Neuronal stem cell (in vitro differentiated cells): Measurements from ENCODE around the gene DGKD.
A peak's percentile ranks its signal among the peaks of the same experiment; 100 is the strongest.

Source experiments
- DNase-seq: peaks from one replicate; pipeline ENCODE4 v3.0.0-alpha.2; 2013; ENCODE audit warnings: low spot score
- H2AFZ ChIP-seq: one replicate; pipeline ENCODE4 v1.6.1; 2013; ENCODE audit warnings: mild to moderate bottlenecking, low read length, inconsistent platforms
- H2AK5ac ChIP-seq: 2 replicates; pipeline ENCODE4 v1.6.1; 2013; ENCODE audit warnings: low read depth, mild to moderate bottlenecking, inconsistent platforms, low read length, moderate library complexity, mixed read lengths
- H2BK120ac ChIP-seq: 2 replicates; pipeline ENCODE4 v1.6.1; 2013; ENCODE audit warnings: low read depth, mild to moderate bottlenecking, inconsistent platforms, low read length, moderate library complexity, mixed read lengths
- H2BK12ac ChIP-seq: one replicate; pipeline ENCODE4 v1.6.1; 2013; ENCODE audit warnings: low read length, inconsistent platforms
- H2BK15ac ChIP-seq: 2 replicates; pipeline ENCODE4 v1.6.1; 2013; ENCODE audit warnings: mild to moderate bottlenecking, low read length, inconsistent platforms, mixed read lengths
- H2BK5ac ChIP-seq: one replicate; pipeline ENCODE4 v1.6.1; 2013; ENCODE audit warnings: inconsistent platforms, mild to moderate bottlenecking, low read length, moderate library complexity
- H3K14ac ChIP-seq: one replicate; pipeline ENCODE4 v1.6.1; 2013; ENCODE audit warnings: low read length, inconsistent platforms
- H3K18ac ChIP-seq: 2 replicates; pipeline ENCODE4 v1.6.1; 2013; ENCODE audit warnings: low read length, inconsistent platforms
- H3K23ac ChIP-seq: 2 replicates; pipeline ENCODE4 v1.6.1; 2013; ENCODE audit warnings: low read depth, mild to moderate bottlenecking, mixed read lengths, low read length, inconsistent platforms; ENCODE audit not compliant: poor library complexity
- H3K27ac ChIP-seq: replicated peaks from 3 replicates; pipeline ENCODE4 v1.5.1; 2013; ENCODE audit warnings: low read length, inconsistent platforms
- H3K27me3 ChIP-seq, 3 experiments: 2 replicates each; pipeline ENCODE4 v1.6.1; 2013; ENCODE audit warnings: low read length in 3 of 3, mild to moderate bottlenecking in 2 of 3, inconsistent platforms in 1 of 3, low read depth in 1 of 3, mixed read lengths in 1 of 3, moderate library complexity in 1 of 3; ENCODE audit not compliant: control insufficient read depth in 3 of 3, insufficient read depth in 3 of 3
- H3K36me3 ChIP-seq, 2 donors: replicated peaks in 1 of 2; 2 replicates each; pipeline ENCODE4 v1.6.1; 2013; ENCODE audit warnings: low read length in 2 of 2; ENCODE audit not compliant: control insufficient read depth in 2 of 2, insufficient read depth in 2 of 2
- H3K4ac ChIP-seq: 2 replicates; pipeline ENCODE4 v1.6.1; 2013; ENCODE audit warnings: inconsistent platforms, mild to moderate bottlenecking, low read length, moderate library complexity
- H3K4me1 ChIP-seq, 2 donors: 1 replicate in 1 of 2; 2 replicates in 1 of 2; pipeline ENCODE4 v1.6.1; 2013; ENCODE audit warnings: low read length in 2 of 2, low read depth in 1 of 2; ENCODE audit not compliant: control insufficient read depth in 2 of 2, insufficient read depth in 1 of 2
- H3K4me2 ChIP-seq: one replicate; pipeline ENCODE4 v1.6.1; 2013; ENCODE audit warnings: mild to moderate bottlenecking, low read length, inconsistent platforms; ENCODE audit not compliant: insufficient read depth, poor library complexity, severe bottlenecking
- H3K4me3 ChIP-seq, 2 donors: 2 replicates each; pipeline ENCODE4 v1.5.1; 2013; ENCODE audit warnings: low read length in 2 of 2, mild to moderate bottlenecking in 2 of 2, inconsistent platforms in 1 of 2, moderate library complexity in 1 of 2
- H3K79me1 ChIP-seq: one replicate; pipeline ENCODE4 v1.6.1; 2013; ENCODE audit warnings: low read depth, mild to moderate bottlenecking, inconsistent platforms, low read length, moderate library complexity
- H3K9ac ChIP-seq: one replicate; pipeline ENCODE4 v1.6.1; 2013; ENCODE audit warnings: mild to moderate bottlenecking, low read depth, low read length, inconsistent platforms; ENCODE audit not compliant: poor library complexity
- H3K9me3 ChIP-seq, 2 donors: replicated peaks in 1 of 2; 2 replicates each; pipeline versions ENCODE3 to v1.6.1; 2013; ENCODE audit warnings: low read length in 2 of 2, mild to moderate bottlenecking in 2 of 2, inconsistent platforms in 1 of 2, low read depth in 1 of 2, mixed read lengths in 1 of 2, moderate library complexity in 1 of 2; ENCODE audit not compliant: control insufficient read depth in 2 of 2, insufficient read depth in 1 of 2
- H4K8ac ChIP-seq: one replicate; pipeline ENCODE4 v1.6.1; 2013; ENCODE audit warnings: low read depth, mild to moderate bottlenecking, inconsistent platforms, low read length, moderate library complexity
- H4K91ac ChIP-seq: one replicate; pipeline ENCODE4 v1.6.1; 2013; ENCODE audit warnings: low read length, low read depth, mild to moderate bottlenecking, inconsistent platforms; ENCODE audit not compliant: poor library complexity
- WGBS, 2 donors: extraction: QIAGEN DNeasy Blood & Tissue Kit; methylation state at CpG; one replicate each; pipeline ENCODE4 v1.1.7; 2013; ENCODE audit warnings: missing lambda C conversion rate in 2 of 2, mixed read lengths in 1 of 2; ENCODE audit not compliant: insufficient read length in 2 of 2, insufficient replicate concordance in 1 of 2; ENCODE audit errors: extremely low coverage in 2 of 2; 5-methylcytosine and 5-hydroxymethylcytosine counted together

DGKD gene

GRCh38 chr2:233362742-233363141 lies 8.4 kb downstream of the DGKD start:
- Histone ChIP-seq H2BK12ac (no peak overlapping the region), H3K79me1 (no peaks in the 10 kb centered on the region), H2AFZ (no peak overlapping the region), H3K4me1 (no peaks in the 10 kb centered on the region), H4K91ac (no peak overlapping the region), H3K27me3 (no peaks in the 10 kb centered on the region), H4K8ac (no peak overlapping the region), H3K4me2 (no peak overlapping the region), H3K23ac (no peak overlapping the region), H3K18ac (no peak overlapping the region), H2BK15ac (no peak overlapping the region), H3K9ac (no peak overlapping the region), H2AK5ac (no peak overlapping the region), H2BK5ac (no peak overlapping the region), H3K14ac (no peak overlapping the region), H2BK120ac (no peak overlapping the region), H3K27ac (no peak overlapping the region), H3K4me3 (no peak overlapping the region), H3K9me3 (peaks cover 0 to 18% of the 10 kb centered on the region in 2 donors), H3K4ac (no peak overlapping the region), H3K36me3 (peaks cover 0 to 11% of the 10 kb centered on the region in 2 donors)
- no peak for DNase-seq
- WGBS, 2 donors: no CpG with 5 or more reads among the region's 2 CpGs

GRCh38 chr2:233363744-233364235 lies 9.5 kb downstream of the DGKD start:
- Histone ChIP-seq H2AK5ac (no peak overlapping the region), H4K91ac (no peak overlapping the region), H4K8ac (no peak overlapping the region), H2BK5ac (no peak overlapping the region), H3K14ac (no peak overlapping the region), H3K9ac (no peak overlapping the region), H3K36me3 (peaks cover 0 to 7% of the 10 kb centered on the region in 2 donors), H2BK15ac (no peak overlapping the region), H3K27ac (no peak overlapping the region), H2BK120ac (no peak overlapping the region), H3K9me3 (peaks cover 0 to 18% of the 10 kb centered on the region in 2 donors), H3K18ac (no peak overlapping the region), H3K27me3 (no peaks in the 10 kb centered on the region), H3K4me1 (no peaks in the 10 kb centered on the region), H3K79me1 (no peaks in the 10 kb centered on the region), H3K4ac (no peak overlapping the region), H2AFZ (no peak overlapping the region), H3K4me2 (no peak overlapping the region), H3K4me3 (no peak overlapping the region), H2BK12ac (no peak overlapping the region), H3K23ac (no peak overlapping the region)
- no CpG with 5 or more reads among the region's 6 CpGs for WGBS, 2 donors
- DNase-seq: no peak

DNA sequence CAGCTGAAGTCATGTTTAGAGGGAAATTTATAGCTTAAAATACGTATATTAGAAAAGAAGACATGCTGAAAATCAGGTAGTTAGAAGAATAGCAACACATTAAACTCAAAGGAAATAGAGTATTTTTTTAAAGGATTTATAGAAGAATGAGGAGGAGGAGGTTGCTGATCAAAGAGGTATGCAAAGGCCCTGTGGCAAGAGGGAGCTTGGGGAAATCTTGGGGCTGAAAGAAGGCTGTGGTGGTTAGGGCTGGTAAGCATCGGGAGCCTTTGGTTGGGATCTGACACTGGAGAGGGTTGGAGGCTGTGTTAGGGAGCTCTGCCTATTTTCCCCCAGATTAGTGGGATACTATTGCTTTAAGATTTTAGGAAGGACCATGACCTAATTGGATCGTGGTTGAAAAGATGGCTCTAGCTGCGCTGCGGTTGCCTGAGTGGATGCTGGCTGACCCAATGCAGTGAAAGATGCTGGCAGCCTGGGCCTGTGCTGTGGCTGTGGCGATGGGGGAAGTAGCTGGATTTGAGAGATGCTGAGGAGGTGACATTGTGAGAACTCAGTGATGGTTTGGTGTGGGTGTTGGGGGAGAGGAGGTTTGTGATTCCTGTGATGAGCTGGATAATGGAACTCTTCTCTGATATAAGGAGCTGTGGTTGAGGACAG lies 11.7 kb downstream of the DGKD start:
- Histone ChIP-seq H3K4me3 (no peak overlapping the region), H3K14ac (no peak overlapping the region), H3K4me2 (no peak overlapping the region), H2BK120ac (no peak overlapping the region), H3K9me3 (peaks cover 0 to 24% of the 10 kb centered on the region in 2 donors), H3K4me1 (peaks cover 0 to 3% of the 10 kb centered on the region in 2 donors), H3K27me3 (no peaks in the 10 kb centered on the region), H3K27ac (no peak overlapping the region), H3K23ac (peak overlapping the region; percentile 30), H4K8ac (no peak overlapping the region), H3K36me3 (peaks cover 0 to 5% of the 10 kb centered on the region in 2 donors), H2BK15ac (no peak overlapping the region), H3K18ac (no peak overlapping the region), H3K79me1 (no peaks in the 10 kb centered on the region), H4K91ac (no peak overlapping the region), H3K9ac (peak overlapping the region; percentile 18), H2AK5ac (no peak overlapping the region), H2BK12ac (no peak overlapping the region), H2BK5ac (no peak overlapping the region), H3K4ac (no peak overlapping the region), H2AFZ (no peak overlapping the region)
- WGBS, 2 donors: no CpG with 5 or more reads among the region's 6 CpGs
- no peak for DNase-seq

GRCh38 chr2:233367586-233367985 lies 13.3 kb downstream of the DGKD start:
- no peak for DNase-seq
- H2BK15ac ChIP-seq: no peak overlapping the region
- no peak overlapping the region for H4K91ac ChIP-seq

More at GRCh38 chr2:233367586-233367985, 13.3 kb downstream of the DGKD start:
- Histone ChIP-seq H2AFZ (no peak overlapping the region), H3K18ac (no peak overlapping the region), H2BK120ac (no peak overlapping the region), H3K36me3 (peaks cover 0 to 13% of the 10 kb centered on the region in 2 donors), H3K4me2 (no peak overlapping the region), H3K27me3 (no peaks in the 10 kb centered on the region), H3K23ac (no peak overlapping the region), H2AK5ac (no peak overlapping the region), H3K9ac (no peak overlapping the region), H3K4me1 (peaks cover 0 to 3% of the 10 kb centered on the region in 2 donors), H3K79me1 (no peaks in the 10 kb centered on the region), H3K14ac (no peak overlapping the region), H3K4me3 (no peak overlapping the region), H2BK12ac (no peak overlapping the region), H3K27ac (no peak overlapping the region), H3K4ac (no peak overlapping the region), H4K8ac (no peak overlapping the region), H3K9me3 (peaks cover 0 to 24% of the 10 kb centered on the region in 2 donors), H2BK5ac (no peak overlapping the region)
- no CpG with 5 or more reads among the region's 3 CpGs for WGBS, 2 donors
